GM19035 (cell line): ENCODE measurements around the gene MRPL55.

ENCODE experiments used
- ATAC-seq: cut with Tn5 transposase; IDR thresholded peaks from one replicate; pipeline ENCODE4 v1.9.1; 2021; ENCODE audit not compliant: unreplicated experiment

MRPL55 gene

GRCh38 chr1:228059634-228060457 lies 49.3 kb downstream of the MRPL55 start:
- ATAC-seq = peak; percentile 60

- ATAC-seq = peak; percentile 31
Observed at GRCh38 chr1:228058949-228059633, 50.0 kb downstream of the MRPL55 start.

- no peak for ATAC-seq
Observed at GRCh38 chr1:228058172-228058948, 50.7 kb downstream of the MRPL55 start.
